ENCODE data around the gene TRMT10A. TPM values are rescaled to one million over a fixed set of nuclear protein-coding genes. Genes with fewer than 3 reads are reported as not detected.
A peak's percentile ranks its signal among the peaks of the same experiment; 100 is the strongest.

TRMT10A gene
- total and polyA plus RNA-seq, 2 donors, result 5.6 to 9.8 TPM

- Histone ChIP-seq H3K4me1 (ENCODE audit: control insufficient read depth in 2 of 2, insufficient read depth in 2 of 2, low read length in 2 of 2) (no peaks in the 10 kb centered on the region), H3K4me3 (ENCODE audit: low read length in 2 of 2) (no peak overlapping the region), H3K27me3 (ENCODE audit: control insufficient read depth in 2 of 2, insufficient read depth in 1 of 2, low read length in 1 of 2) (no peaks in the 10 kb centered on the region), H3K27ac (ENCODE audit: low read depth in 1 of 2, low read length in 1 of 2) (no peak overlapping the region), H3K36me3 (ENCODE audit: control insufficient read depth in 2 of 2, insufficient read depth in 2 of 2, low read length in 1 of 2) (no peaks in the 10 kb centered on the region), H3K9me3 (ENCODE audit: control insufficient read depth in 2 of 2, insufficient read depth in 1 of 2, low read length in 1 of 2) (no peaks in the 10 kb centered on the region)
- no peak for DNase-seq (ENCODE audit: low read depth in 6 of 9, low spot score in 9 of 9)
- WGBS, result 92% methylated on average over 3 of the region's 3 CpGs
Observed at GRCh38 chr4:99529956-99530355, 33.9 kb downstream of the TRMT10A start.

GRCh38 chr4:99529228-99529627 is 34.6 kb downstream of the TRMT10A start:
- Histone ChIP-seq H3K9me3 (ENCODE audit: control insufficient read depth in 2 of 2, insufficient read depth in 1 of 2, low read length in 1 of 2) (no peaks in the 10 kb centered on the region), H3K27ac (ENCODE audit: low read depth in 1 of 2, low read length in 1 of 2) (no peak overlapping the region), H3K36me3 (ENCODE audit: control insufficient read depth in 2 of 2, insufficient read depth in 2 of 2, low read length in 1 of 2) (no peaks in the 10 kb centered on the region), H3K4me1 (ENCODE audit: control insufficient read depth in 2 of 2, insufficient read depth in 2 of 2, low read length in 2 of 2) (no peaks in the 10 kb centered on the region), H3K27me3 (ENCODE audit: control insufficient read depth in 2 of 2, insufficient read depth in 1 of 2, low read length in 1 of 2) (no peaks in the 10 kb centered on the region), H3K4me3 (ENCODE audit: low read length in 2 of 2) (no peak overlapping the region)
- DNase-seq (ENCODE audit: low read depth in 6 of 9, low spot score in 9 of 9), result no peak

- Histone ChIP-seq H3K36me3 (ENCODE audit: control insufficient read depth in 2 of 2, insufficient read depth in 2 of 2, low read length in 1 of 2) (no peaks in the 10 kb centered on the region), H3K27ac (ENCODE audit: low read depth in 1 of 2, low read length in 1 of 2) (no peak overlapping the region), H3K9me3 (ENCODE audit: control insufficient read depth in 2 of 2, insufficient read depth in 1 of 2, low read length in 1 of 2) (no peaks in the 10 kb centered on the region), H3K4me3 (ENCODE audit: low read length in 2 of 2) (no peak overlapping the region), H3K27me3 (ENCODE audit: control insufficient read depth in 2 of 2, insufficient read depth in 1 of 2, low read length in 1 of 2) (no peaks in the 10 kb centered on the region), H3K4me1 (ENCODE audit: control insufficient read depth in 2 of 2, insufficient read depth in 2 of 2, low read length in 2 of 2) (no peaks in the 10 kb centered on the region)
- WGBS, result 29% methylated on average over 6 of the region's 6 CpGs
- no peak for DNase-seq (ENCODE audit: low read depth in 6 of 9, low spot score in 9 of 9)
Observed at GRCh38 chr4:99518601-99519295, 45.1 kb downstream of the TRMT10A start.

GRCh38 chr4:99510721-99511120 is 53.1 kb downstream of the TRMT10A start, which contains the start of gene C4orf17:
Gene C4orf17 (plus strand): TSS chr4:99511021. CDS start chr4:99513082, 2,061 bp downstream.
- H3K36me3 ChIP-seq (ENCODE audit: control insufficient read depth in 2 of 2, insufficient read depth in 2 of 2, low read length in 1 of 2), result no peaks in the 10 kb centered on the region
- H3K4me1 ChIP-seq (ENCODE audit: control insufficient read depth in 2 of 2, insufficient read depth in 2 of 2, low read length in 2 of 2), result no peaks in the 10 kb centered on the region
- no peak within 1 kb of the TSS for H3K27ac ChIP-seq (ENCODE audit: low read depth in 1 of 2, low read length in 1 of 2)
- no peak within 1 kb of the TSS for H3K4me3 ChIP-seq (ENCODE audit: low read length in 2 of 2)
- H3K27me3 ChIP-seq (ENCODE audit: control insufficient read depth in 2 of 2, insufficient read depth in 1 of 2, low read length in 1 of 2), result no peaks in the 10 kb centered on the region
- no peaks in the 10 kb centered on the region for H3K9me3 ChIP-seq (ENCODE audit: control insufficient read depth in 2 of 2, insufficient read depth in 1 of 2, low read length in 1 of 2)
- no peak for DNase-seq (ENCODE audit: low read depth in 6 of 9, low spot score in 9 of 9)
- WGBS, result 91% methylated on average over 4 of the region's 4 CpGs

GRCh38 chr4:99507762-99508161 is 56.1 kb downstream of the TRMT10A start:
- Histone ChIP-seq H3K27ac (ENCODE audit: low read depth in 1 of 2, low read length in 1 of 2) (no peak overlapping the region), H3K4me1 (ENCODE audit: control insufficient read depth in 2 of 2, insufficient read depth in 2 of 2, low read length in 2 of 2) (no peaks in the 10 kb centered on the region), H3K36me3 (ENCODE audit: control insufficient read depth in 2 of 2, insufficient read depth in 2 of 2, low read length in 1 of 2) (no peaks in the 10 kb centered on the region), H3K27me3 (ENCODE audit: control insufficient read depth in 2 of 2, insufficient read depth in 1 of 2, low read length in 1 of 2) (no peaks in the 10 kb centered on the region), H3K9me3 (ENCODE audit: control insufficient read depth in 2 of 2, insufficient read depth in 1 of 2, low read length in 1 of 2) (no peaks in the 10 kb centered on the region), H3K4me3 (ENCODE audit: low read length in 2 of 2) (no peak overlapping the region)
- peak in 6 of 9 donors; percentile 5 to 56 (median 18) for DNase-seq (ENCODE audit: low read depth in 6 of 9, low spot score in 9 of 9)

GRCh38 chr4:99507349-99507748 is 56.5 kb downstream of the TRMT10A start:
- Histone ChIP-seq H3K36me3 (ENCODE audit: control insufficient read depth in 2 of 2, insufficient read depth in 2 of 2, low read length in 1 of 2) (no peaks in the 10 kb centered on the region), H3K4me1 (ENCODE audit: control insufficient read depth in 2 of 2, insufficient read depth in 2 of 2, low read length in 2 of 2) (no peaks in the 10 kb centered on the region), H3K27me3 (ENCODE audit: control insufficient read depth in 2 of 2, insufficient read depth in 1 of 2, low read length in 1 of 2) (no peaks in the 10 kb centered on the region), H3K4me3 (ENCODE audit: low read length in 2 of 2) (no peak overlapping the region), H3K9me3 (ENCODE audit: control insufficient read depth in 2 of 2, insufficient read depth in 1 of 2, low read length in 1 of 2) (no peaks in the 10 kb centered on the region), H3K27ac (ENCODE audit: low read depth in 1 of 2, low read length in 1 of 2) (no peak overlapping the region)
- no peak for DNase-seq (ENCODE audit: low read depth in 6 of 9, low spot score in 9 of 9)
- 86% methylated on average over 1 of the region's 1 CpG for WGBS

- Histone ChIP-seq H3K27ac (ENCODE audit: low read depth in 1 of 2, low read length in 1 of 2) (no peak overlapping the region), H3K4me1 (ENCODE audit: control insufficient read depth in 2 of 2, insufficient read depth in 2 of 2, low read length in 2 of 2) (no peaks in the 10 kb centered on the region), H3K4me3 (ENCODE audit: low read length in 2 of 2) (no peak overlapping the region), H3K9me3 (ENCODE audit: control insufficient read depth in 2 of 2, insufficient read depth in 1 of 2, low read length in 1 of 2) (no peaks in the 10 kb centered on the region), H3K36me3 (ENCODE audit: control insufficient read depth in 2 of 2, insufficient read depth in 2 of 2, low read length in 1 of 2) (no peaks in the 10 kb centered on the region), H3K27me3 (ENCODE audit: control insufficient read depth in 2 of 2, insufficient read depth in 1 of 2, low read length in 1 of 2) (no peaks in the 10 kb centered on the region)
- no peak for DNase-seq (ENCODE audit: low read depth in 6 of 9, low spot score in 9 of 9)
- 89% methylated on average over 2 of the region's 2 CpGs for WGBS
Observed at GRCh38 chr4:99506781-99507180, 57.1 kb downstream of the TRMT10A start.

GRCh38 chr4:99504804-99505502 is 58.9 kb downstream of the TRMT10A start:
- no peak overlapping the region for H3K4me3 ChIP-seq (ENCODE audit: low read length in 2 of 2)
- no peaks in the 10 kb centered on the region for H3K36me3 ChIP-seq (ENCODE audit: control insufficient read depth in 2 of 2, insufficient read depth in 2 of 2, low read length in 1 of 2)
- 71% methylated on average over 3 of the region's 3 CpGs for WGBS
- no peaks in the 10 kb centered on the region for H3K4me1 ChIP-seq (ENCODE audit: control insufficient read depth in 2 of 2, insufficient read depth in 2 of 2, low read length in 2 of 2)
- no peak overlapping the region for H3K27ac ChIP-seq (ENCODE audit: low read depth in 1 of 2, low read length in 1 of 2)
- H3K27me3 ChIP-seq (ENCODE audit: control insufficient read depth in 2 of 2, insufficient read depth in 1 of 2, low read length in 1 of 2), result no peaks in the 10 kb centered on the region
- no peaks in the 10 kb centered on the region for H3K9me3 ChIP-seq (ENCODE audit: control insufficient read depth in 2 of 2, insufficient read depth in 1 of 2, low read length in 1 of 2)
- DNase-seq (ENCODE audit: low read depth in 6 of 9, low spot score in 9 of 9), result no peak
